Activated B cell treated with CpG ODN at 0.5 μM for 24 hours (primary cell): Measurements from ENCODE around the gene ORM1. TPM values are rescaled to one million over a fixed set of nuclear protein-coding genes. Genes with fewer than 3 reads are reported as not detected.

Experiments
- ATAC-seq: fragments of 200-7000 bp; cut with Tn5 transposase; one replicate; pipeline ENCODE4 v1.10.0; 2021; ENCODE audit warnings: low read depth, mild to moderate bottlenecking, moderate library complexity
- CTCF ChIA-PET: fragments of 350-600 bp; sonication (Branson Sonifier 250); formaldehyde crosslinking; loops from one replicate; lab custom pipeline; 2021; ENCODE audit warnings: antibody characterized with exemption; lab: Charles Lee
- POLR2A ChIA-PET: fragments of 350-600 bp; sonication (Branson Sonifier 250); formaldehyde crosslinking; loops from one replicate; lab custom pipeline; 2021; ENCODE audit warnings: antibody characterized with exemption; lab: Charles Lee
- DNase-seq: peaks from one replicate; pipeline ENCODE4 v3.0.0; 2022
- H3K27ac Mint-ChIP-seq: one replicate; pipeline ENCODE4 v1.8.0; 2020; ENCODE audit warnings: mixed read lengths
- H3K27me3 Mint-ChIP-seq: one replicate; pipeline ENCODE4 v1.8.0; 2021; ENCODE audit warnings: mixed read lengths
- H3K36me3 Mint-ChIP-seq: one replicate; pipeline ENCODE4 v1.8.0; 2021; ENCODE audit warnings: low read depth, mixed read lengths
- H3K4me1 Mint-ChIP-seq: one replicate; pipeline ENCODE4 v1.8.0; 2021; ENCODE audit warnings: mixed read lengths
- H3K4me3 Mint-ChIP-seq: one replicate; pipeline ENCODE4 v1.8.0; 2020; ENCODE audit warnings: mild to moderate bottlenecking, mixed read lengths
- H3K9me3 Mint-ChIP-seq: one replicate; pipeline ENCODE4 v1.8.0; 2020; ENCODE audit warnings: mixed read lengths
- CTCF ChIP-seq: fragments of 200-600 bp; IDR thresholded peaks from one replicate; pipeline ENCODE4 v1.8.0; 2022; ENCODE audit warnings: antibody characterized with exemption, mild to moderate bottlenecking
- intact Hi-C: fragments of 100-400 bp; cut with micrococcal nuclease; formaldehyde crosslinking; loops from one replicate; pipeline ENCODE4 v1.15.1; 2024
- total RNA-seq: library from RNA; stranded (reverse); gene quantifications from 2 replicates; pipeline ENCODE4 v1.2.3, GENCODE V29; 2022

Gene ORM1
- total RNA-seq, 1 donor from 2014 or later = not detected

GRCh38 chr9:114302727-114303126, 20.2 kb upstream of the ORM1 start:
- ChIA-PET CTCF (no interaction called here), POLR2A (no interaction called here)

GRCh38 chr9:114303571-114303970, 19.3 kb upstream of the ORM1 start:
- no peaks in the 10 kb centered on the region for H3K36me3 Mint-ChIP-seq
- no peaks in the 10 kb centered on the region for H3K27me3 Mint-ChIP-seq
- ChIA-PET CTCF (interaction anchor here (0.6 kb wide), 1 partner anchor 247 kb away, joined by 4 read pairs; no protein-coding TSS in a partner anchor), POLR2A (no interaction called here)
- TF ChIP-seq CTCF = no peak
- no peak overlapping the region for H3K4me3 Mint-ChIP-seq
- H3K9me3 Mint-ChIP-seq = no peaks in the 10 kb centered on the region
- intact Hi-C loops = no loop called here
- H3K27ac Mint-ChIP-seq = no peak overlapping the region
- H3K4me1 Mint-ChIP-seq = peaks cover 6% of the 10 kb centered on the region
- DNase-seq (no peak), ATAC-seq (no peak)

More at GRCh38 chr9:114302727-114303126, 20.2 kb upstream of the ORM1 start:
- Mint-ChIP-seq H3K4me3 (no peak overlapping the region), H3K27ac (no peak overlapping the region), H3K4me1 (peaks cover 6% of the 10 kb centered on the region), H3K9me3 (no peaks in the 10 kb centered on the region), H3K27me3 (no peaks in the 10 kb centered on the region), H3K36me3 (no peaks in the 10 kb centered on the region)
- no peak for ATAC-seq
- no peak for TF ChIP-seq CTCF
- intact Hi-C loops = no loop called here
- DNase-seq = no peak

GRCh38 chr9:114303977-114304376, 18.9 kb upstream of the ORM1 start:
- no peak overlapping the region for H3K27ac Mint-ChIP-seq
- no peaks in the 10 kb centered on the region for H3K9me3 Mint-ChIP-seq
- ChIA-PET CTCF (interaction anchor here (0.6 kb wide), 1 partner anchor 247 kb away, joined by 4 read pairs; no protein-coding TSS in a partner anchor), POLR2A (no interaction called here)
- peak; percentile 8 for DNase-seq
- H3K4me1 Mint-ChIP-seq = peaks cover 6% of the 10 kb centered on the region
- intact Hi-C loops = no loop called here
- H3K4me3 Mint-ChIP-seq = no peak overlapping the region
- no peak for TF ChIP-seq CTCF
- no peaks in the 10 kb centered on the region for H3K36me3 Mint-ChIP-seq
- H3K27me3 Mint-ChIP-seq = no peaks in the 10 kb centered on the region
- ATAC-seq = no peak

GRCh38 chr9:114304416-114305188, 18.3 kb upstream of the ORM1 start:
- ATAC-seq (no peak), DNase-seq (peak; percentile 12)
- intact Hi-C loops = loop anchor here (1.0 kb wide), 2 partner anchors 149 to 222 kb away; partner anchors contain the start of gene COL27A1
- CTCF ChIA-PET = interaction anchor here (0.6 kb wide), 1 partner anchor 246 kb away, joined by 4 read pairs; no protein-coding TSS in a partner anchor
- POLR2A ChIA-PET = no interaction called here
- Mint-ChIP-seq H3K4me1 (peaks cover 6% of the 10 kb centered on the region), H3K4me3 (no peak overlapping the region), H3K9me3 (no peaks in the 10 kb centered on the region), H3K27me3 (no peaks in the 10 kb centered on the region), H3K27ac (no peak overlapping the region), H3K36me3 (no peaks in the 10 kb centered on the region)
- no peak for TF ChIP-seq CTCF

GRCh38 chr9:114307899-114308267, 15.0 kb upstream of the ORM1 start:
- CTCF ChIA-PET = no interaction called here
- H3K27ac Mint-ChIP-seq = no peak overlapping the region
- no peak for DNase-seq

More at GRCh38 chr9:114307899-114308267, 15.0 kb upstream of the ORM1 start:
- no peaks in the 10 kb centered on the region for H3K27me3 Mint-ChIP-seq
- H3K9me3 Mint-ChIP-seq = no peaks in the 10 kb centered on the region
- POLR2A ChIA-PET = no interaction called here
- H3K36me3 Mint-ChIP-seq = no peaks in the 10 kb centered on the region
- no peak for ATAC-seq
- no peak overlapping the region for H3K4me3 Mint-ChIP-seq
- H3K4me1 Mint-ChIP-seq = peaks cover 6% of the 10 kb centered on the region
- intact Hi-C loops = no loop called here
- no peak for TF ChIP-seq CTCF
